H1 (cell line): ENCODE results near the gene PFDN1. TPM values are rescaled to one million over a fixed set of nuclear protein-coding genes. Genes with fewer than 3 reads are reported as not detected.

Experiments used
- BACH1 ChIP-seq: IDR thresholded peaks from 2 replicates; pipeline ENCODE4 v1.6.1; 2012; ENCODE audit warnings: low read length, improper control_type of control experiment
- BCL11A ChIP-seq, 2 experiments: IDR thresholded peaks; one replicate each; pipeline ENCODE4 v1.6.1; 2011; ENCODE audit warnings: low read depth in 2 of 2, low read length in 2 of 2, mild to moderate bottlenecking in 2 of 2
- BRCA1 ChIP-seq: IDR thresholded peaks from 2 replicates; pipeline ENCODE4 v1.6.1; 2012; ENCODE audit warnings: low read depth, low read length, improper control_type of control experiment
- CHD1 ChIP-seq: IDR thresholded peaks from 2 replicates; pipeline ENCODE4 v1.6.1; 2012; ENCODE audit warnings: low read depth, low read length, improper control_type of control experiment
- E2F6 ChIP-seq: IDR thresholded peaks from 2 replicates; pipeline ENCODE4 v1.6.1; 2012; ENCODE audit warnings: inconsistent platforms
- HDAC2 ChIP-seq, 2 experiments: fragments of 300-600 bp in 1 of 2; sonication (generic) in 1 of 2; IDR thresholded peaks; 2 replicates each; pipeline ENCODE4 v1.6.1; 2011 to 2012; ENCODE audit warnings: low read depth in 2 of 2, low read length in 2 of 2, mild to moderate bottlenecking in 2 of 2, moderate library complexity in 2 of 2, borderline replicate concordance in 1 of 2, inconsistent platforms in 1 of 2
- JUND ChIP-seq: IDR thresholded peaks from 2 replicates; pipeline ENCODE4 v1.6.1; 2011; ENCODE audit warnings: mild to moderate bottlenecking, improper control_type of control experiment, low read length
- KDM1A ChIP-seq: fragments of 200-600, 300-600 bp; sonication (generic); IDR thresholded peaks from 2 replicates; pipeline ENCODE4 v1.7.1; 2016; ENCODE audit warnings: mild to moderate bottlenecking, low read length, borderline replicate concordance
- KDM4A ChIP-seq: IDR thresholded peaks from one replicate; pipeline ENCODE4 v1.7.1; 2012; ENCODE audit warnings: low read depth, mild to moderate bottlenecking, moderate library complexity, low read length, inconsistent platforms; ENCODE audit not compliant: severe bottlenecking
- MAFK ChIP-seq: IDR thresholded peaks from 2 replicates; pipeline ENCODE4 v1.6.1; 2012; ENCODE audit warnings: low read depth, mild to moderate bottlenecking, improper control_type of control experiment, low read length
- NANOG ChIP-seq: IDR thresholded peaks from 2 replicates; pipeline ENCODE4 v1.6.1; 2011; ENCODE audit warnings: low read length, low read depth, mild to moderate bottlenecking, inconsistent platforms; ENCODE audit not compliant: insufficient read depth, poor library complexity, severe bottlenecking
- NRF1 ChIP-seq: IDR thresholded peaks from 2 replicates; pipeline ENCODE4 v1.6.1; 2011; ENCODE audit warnings: mild to moderate bottlenecking, low read depth, low read length, improper control_type of control experiment
- POLR2A ChIP-seq, 2 experiments: IDR thresholded peaks; 1 replicate in 1 of 2; 2 replicates in 1 of 2; pipeline ENCODE4 v1.6.1; 2011; ENCODE audit warnings: low read depth in 2 of 2, low read length in 2 of 2, mild to moderate bottlenecking in 2 of 2; ENCODE audit errors: control extremely low read depth in 1 of 2
- POLR2AphosphoS5 ChIP-seq: IDR thresholded peaks from 2 replicates; pipeline ENCODE4 v1.6.1; 2011; ENCODE audit warnings: low read depth, low read length
- RXRA ChIP-seq: IDR thresholded peaks from 2 replicates; pipeline ENCODE4 v1.6.1; 2011; ENCODE audit warnings: low read depth, mild to moderate bottlenecking, low read length, moderate library complexity; ENCODE audit not compliant: insufficient read depth
- SAP30 ChIP-seq: fragments of 300-600 bp; sonication (generic); IDR thresholded peaks from 2 replicates; pipeline ENCODE4 v1.7.1; 2012; ENCODE audit warnings: low read length, moderate library complexity, mild to moderate bottlenecking, inconsistent platforms; ENCODE audit not compliant: insufficient read depth, insufficient replicate concordance
- SIRT6 ChIP-seq: IDR thresholded peaks from one replicate; pipeline ENCODE4 v1.7.1; 2012; ENCODE audit warnings: low read length, inconsistent platforms
- SP1 ChIP-seq: IDR thresholded peaks from 2 replicates; pipeline ENCODE4 v1.6.1; 2011; ENCODE audit warnings: low read depth, low read length
- TAF7 ChIP-seq: optimal IDR thresholded peaks from 2 replicates; pipeline ENCODE3; 2011; ENCODE audit warnings: low read depth, mild to moderate bottlenecking, inconsistent platforms, low read length, moderate library complexity, borderline replicate concordance
- TBP ChIP-seq: IDR thresholded peaks from 2 replicates; pipeline ENCODE4 v1.6.1; 2011; ENCODE audit warnings: low read depth, low read length, improper control_type of control experiment
- TCF12 ChIP-seq: IDR thresholded peaks from 2 replicates; pipeline ENCODE4 v1.6.1; 2011; ENCODE audit warnings: low read depth, mild to moderate bottlenecking, low read length
- ZNF274 ChIP-seq: IDR thresholded peaks from 2 replicates; pipeline ENCODE4 v1.7.0; 2012; ENCODE audit warnings: low read length, borderline replicate concordance; ENCODE audit errors: extremely low read depth
- polyA plus RNA-seq, 7 experiments: library from polyadenylated mRNA; depleted of rRNA in 3 of 7; stranded (reverse) in 5 of 7; unstranded in 2 of 7; fragments of >200 nt in 5 of 7; fragments of 200-250 nt in 2 of 7; gene quantifications; 1 replicate in 5 of 7; 2 replicates in 1 of 7; 4 replicates in 1 of 7; pipeline versions ENCODE4 v1.2.1 to v1.2.3, GENCODE V29; 2011 to 2013; ENCODE audit warnings: missing spikeins in 2 of 7, mixed read lengths in 2 of 7
- total RNA-seq: library from RNA; stranded (reverse); fragmentation: NEBNext Ultra II Directional; extraction: Animal tissue kit (Norgen Biotek cat#: 25700); gene quantifications from 2 replicates; pipeline ENCODE4 v1.2.1, GENCODE V29; 2021

The PFDN1 gene
- total and polyA plus RNA-seq, 2 of the 8 experiments (the other 6 are each of a cell fraction or from before 2014, with no cell fraction given) = 53.0 to 89.6 TPM

- TF ChIP-seq TAF7 = peak; percentile 64
- TF ChIP-seq TCF12 = no peak
- peak; percentile 94 for TF ChIP-seq TBP
- no peak for TF ChIP-seq NANOG
- no peak for TF ChIP-seq E2F6
- peak in 1 of 2 experiments; percentile 69; a peak in 1 of 4 replicates for TF ChIP-seq HDAC2 (IDR thresholded peaks at IDR 0.05; ENCODE audit: borderline replicate concordance in 1 of 2, low read depth in 2 of 2, low read length in 2 of 2)
- no peak for TF ChIP-seq BCL11A (IDR thresholded peaks at IDR 0.05; ENCODE audit: low read depth in 2 of 2, low read length in 2 of 2)
- TF ChIP-seq SAP30 = no peak
- no peak for TF ChIP-seq SP1
- no peak for TF ChIP-seq BRCA1
- no peak for TF ChIP-seq RXRA
- TF ChIP-seq JUND = no peak
- TF ChIP-seq SIRT6 = no peak
- peak; percentile 89 for TF ChIP-seq NRF1
- peak; percentile 82 to 91 for TF ChIP-seq POLR2A (IDR thresholded peaks at IDR 0.05; ENCODE audit: control extremely low read depth in 1 of 2, low read depth in 2 of 2, low read length in 2 of 2)
- no peak for TF ChIP-seq MAFK
- TF ChIP-seq POLR2AphosphoS5 = peak; percentile 69
- TF ChIP-seq KDM4A = peak; percentile 85
- TF ChIP-seq BACH1 = no peak
- TF ChIP-seq CHD1 = no peak
- TF ChIP-seq KDM1A = no peak
- no peak for TF ChIP-seq ZNF274
Measured at GRCh38 chr5:140302786-140303639, at the start of gene PFDN1 (continued).
